SK-N-SH treated with all-trans-retinoic acid at 6 μM for 48 hours (cell line): Measurements from ENCODE around the gene OSBPL5.

Experiments
- ATAC-seq: fragments of 200-7000 bp; cut with Tn5 transposase; 3 replicates; pipeline ENCODE4 v1.9.1; 2020; ENCODE audit warnings: mild to moderate bottlenecking, moderate library complexity
- ARNTL ChIP-seq: fragments of 450-650 bp; formaldehyde crosslinking; IDR thresholded peaks from 2 replicates; pipeline ENCODE4 v1.5.0; 2020; ENCODE audit warnings: low read depth, mild to moderate bottlenecking, moderate library complexity, borderline replicate concordance
- BACH2 ChIP-seq: fragments of 250-450 bp; sonication (Bioruptor Pico); IDR thresholded peaks from 2 replicates; pipeline ENCODE4 v1.9.0; 2021; ENCODE audit warnings: mild to moderate bottlenecking, borderline replicate concordance
- CREB5 ChIP-seq: fragments of 250-450 bp; sonication (Bioruptor Pico); IDR thresholded peaks from 2 replicates; pipeline ENCODE4 v1.5.1; 2020; ENCODE audit warnings: low read depth, mild to moderate bottlenecking, moderate library complexity
- CSDC2 ChIP-seq: fragments of 250-450 bp; sonication (Bioruptor Pico); IDR thresholded peaks from 2 replicates; pipeline ENCODE4 v1.5.0; 2020; ENCODE audit warnings: mild to moderate bottlenecking, moderate library complexity
- CSRNP3 ChIP-seq: fragments of 250-450 bp; sonication (Bioruptor Pico); IDR thresholded peaks from 2 replicates; pipeline ENCODE4 v1.5.1; 2021; ENCODE audit warnings: mild to moderate bottlenecking, moderate library complexity
- ESRRG ChIP-seq: fragments of 250-450 bp; sonication (Bioruptor Pico); IDR thresholded peaks from 2 replicates; pipeline ENCODE4 v1.6.1; 2021; ENCODE audit warnings: mild to moderate bottlenecking
- GLIS3 ChIP-seq: fragments of 250-450 bp; sonication (Bioruptor Pico); IDR thresholded peaks from 2 replicates; pipeline ENCODE4 v1.5.0; 2020; ENCODE audit warnings: mild to moderate bottlenecking, moderate library complexity
- ISL1 ChIP-seq: fragments of 250-450 bp; sonication (Bioruptor Pico); IDR thresholded peaks from 2 replicates; pipeline ENCODE4 v2.1.2; 2022; ENCODE audit warnings: mild to moderate bottlenecking, moderate library complexity
- OSR1 ChIP-seq: fragments of 250-450 bp; sonication (Bioruptor Pico); IDR thresholded peaks from 2 replicates; pipeline ENCODE4 v1.8.0; 2022; ENCODE audit warnings: moderate library complexity, mild to moderate bottlenecking, inconsistent platforms
- PATZ1 ChIP-seq: fragments of 250-450 bp; sonication (Bioruptor Pico); IDR thresholded peaks from 2 replicates; pipeline ENCODE4 v1.8.0; 2020; ENCODE audit warnings: mild to moderate bottlenecking, moderate library complexity, borderline replicate concordance
- POU6F1 ChIP-seq: fragments of 250-450 bp; sonication (Bioruptor Pico); IDR thresholded peaks from 2 replicates; pipeline ENCODE4 v1.8.0; 2021; ENCODE audit warnings: low read depth, mild to moderate bottlenecking, moderate library complexity, borderline replicate concordance
- RARB ChIP-seq: fragments of 250-450 bp; sonication (Bioruptor Pico); IDR thresholded peaks from 2 replicates; pipeline ENCODE4 v1.8.0; 2021; ENCODE audit warnings: mild to moderate bottlenecking, moderate library complexity
- SNAI2 ChIP-seq: fragments of 250-450 bp; sonication (Bioruptor Pico); IDR thresholded peaks from 2 replicates; pipeline ENCODE4 v1.5.0; 2020; ENCODE audit warnings: mild to moderate bottlenecking, moderate library complexity
- TOX ChIP-seq: fragments of 250-450 bp; sonication (Bioruptor Pico); IDR thresholded peaks from 2 replicates; pipeline ENCODE4 v1.8.0; 2021; ENCODE audit warnings: mild to moderate bottlenecking, moderate library complexity, borderline replicate concordance
- TSHZ2 ChIP-seq: fragments of 250-450 bp; sonication (Bioruptor Pico); IDR thresholded peaks from 2 replicates; pipeline ENCODE4 v1.5.0; 2020; ENCODE audit warnings: mild to moderate bottlenecking, moderate library complexity
- ZFP3 ChIP-seq: fragments of 250-450 bp; sonication (Bioruptor Pico); IDR thresholded peaks from 2 replicates; pipeline ENCODE4 v1.5.0; 2020; ENCODE audit warnings: mild to moderate bottlenecking, moderate library complexity
- ZFP30 ChIP-seq: fragments of 450-650 bp; formaldehyde crosslinking; IDR thresholded peaks from 2 replicates; pipeline ENCODE4 v1.5.0; 2022; ENCODE audit warnings: mild to moderate bottlenecking, moderate library complexity
- ZNF565 ChIP-seq: fragments of 450-650 bp; formaldehyde crosslinking; conservative IDR thresholded peaks from 2 replicates; pipeline ENCODE4 v1.5.0; 2020; ENCODE audit warnings: low read depth, mild to moderate bottlenecking, moderate library complexity
- ZNF70 ChIP-seq: fragments of 450-650 bp; formaldehyde crosslinking; IDR thresholded peaks from 2 replicates; pipeline ENCODE4 v1.5.0; 2020; ENCODE audit warnings: mild to moderate bottlenecking, moderate library complexity
- ZNF8 ChIP-seq: fragments of 450-650 bp; formaldehyde crosslinking; IDR thresholded peaks from 2 replicates; pipeline ENCODE4 v1.5.0; 2020; ENCODE audit warnings: mild to moderate bottlenecking, moderate library complexity

The OSBPL5 gene

GRCh38 chr11:3154001-3154599, 11.0 kb downstream of the OSBPL5 start (continued):
- TF ChIP-seq TOX (no peak), ARNTL (CRISPR knock-in tag) (no peak), ESRRG (CRISPR knock-in tag) (no peak)

- TF ChIP-seq ZNF8 (CRISPR knock-in tag), result no peak
- no peak for TF ChIP-seq ZFP30
- no peak for TF ChIP-seq OSR1
- TF ChIP-seq RARB (CRISPR knock-in tag), result no peak
- no peak for TF ChIP-seq PATZ1 (CRISPR knock-in tag)
- no peak for TF ChIP-seq CREB5 (CRISPR knock-in tag)
- TF ChIP-seq POU6F1, result no peak
- no peak for TF ChIP-seq ISL1 (CRISPR knock-in tag)
- no peak for TF ChIP-seq ESRRG (CRISPR knock-in tag)
- no peak for TF ChIP-seq TSHZ2
- TF ChIP-seq ZNF565 (CRISPR knock-in tag), result no peak
- no peak for TF ChIP-seq ARNTL (CRISPR knock-in tag)
- no peak for TF ChIP-seq CSDC2
- no peak for TF ChIP-seq ZFP3 (CRISPR knock-in tag)
- no peak for ATAC-seq
Measured at GRCh38 chr11:3153291-3153861, 11.7 kb downstream of the OSBPL5 start.

- ATAC-seq, result no peak
- no peak for TF ChIP-seq ISL1 (CRISPR knock-in tag)
- TF ChIP-seq OSR1, result no peak
- TF ChIP-seq SNAI2, result no peak
- no peak for TF ChIP-seq BACH2 (CRISPR knock-in tag)
- TF ChIP-seq TSHZ2, result no peak
- no peak for TF ChIP-seq CSRNP3 (CRISPR knock-in tag)
- no peak for TF ChIP-seq ZNF70 (CRISPR knock-in tag)
- no peak for TF ChIP-seq GLIS3 (CRISPR knock-in tag)
- TF ChIP-seq POU6F1, result no peak
- TF ChIP-seq ZNF565 (CRISPR knock-in tag), result no peak
- TF ChIP-seq CSDC2, result no peak
- TF ChIP-seq ZFP30, result no peak
- TF ChIP-seq PATZ1 (CRISPR knock-in tag), result no peak
- TF ChIP-seq ZFP3 (CRISPR knock-in tag), result no peak
- TF ChIP-seq ESRRG (CRISPR knock-in tag), result no peak
Measured at GRCh38 chr11:3152471-3153110, 12.5 kb downstream of the OSBPL5 start.
